NCI-H128 (cell line): ENCODE data around the gene GALNT10.
A peak's percentile ranks its signal among the peaks of the same experiment; 100 is the strongest.

Experiments used
- DNase-seq: peaks from one replicate; lab custom pipeline; 2025; ENCODE audit not compliant: unreplicated experiment; lab: John Stamatoyannopoulos, UW

GALNT10 gene

DNA sequence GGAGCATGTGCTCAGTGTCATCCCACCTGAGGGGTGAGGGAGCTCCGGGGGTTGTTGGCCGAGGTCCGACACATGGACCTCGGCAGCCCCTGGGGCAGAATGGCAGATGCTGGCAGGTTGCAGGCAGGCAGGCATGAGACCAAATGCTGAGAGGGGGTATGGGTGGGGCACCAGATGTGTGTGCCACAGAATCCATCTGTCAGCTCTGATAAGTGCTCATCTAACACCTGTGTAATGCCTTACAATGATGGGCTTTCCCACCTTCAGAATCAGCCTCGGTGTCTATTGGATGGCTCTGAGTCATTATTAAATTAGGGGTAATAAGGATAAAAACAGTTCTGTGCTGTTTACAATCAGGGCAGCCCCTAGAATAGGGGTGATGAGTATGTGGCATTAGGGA is 182.1 kb downstream of the GALNT10 start:
- DNase-seq, result no peak

GRCh38 chr5:154373326-154373725 is 182.8 kb downstream of the GALNT10 start:
- DNase-seq, result no peak

- no peak for DNase-seq
These were observed 183.2 kb downstream of the GALNT10 start for GRCh38 chr5:154373729-154374179.

GRCh38 chr5:154374264-154374663 is 183.7 kb downstream of the GALNT10 start:
- no peak for DNase-seq

DNA sequence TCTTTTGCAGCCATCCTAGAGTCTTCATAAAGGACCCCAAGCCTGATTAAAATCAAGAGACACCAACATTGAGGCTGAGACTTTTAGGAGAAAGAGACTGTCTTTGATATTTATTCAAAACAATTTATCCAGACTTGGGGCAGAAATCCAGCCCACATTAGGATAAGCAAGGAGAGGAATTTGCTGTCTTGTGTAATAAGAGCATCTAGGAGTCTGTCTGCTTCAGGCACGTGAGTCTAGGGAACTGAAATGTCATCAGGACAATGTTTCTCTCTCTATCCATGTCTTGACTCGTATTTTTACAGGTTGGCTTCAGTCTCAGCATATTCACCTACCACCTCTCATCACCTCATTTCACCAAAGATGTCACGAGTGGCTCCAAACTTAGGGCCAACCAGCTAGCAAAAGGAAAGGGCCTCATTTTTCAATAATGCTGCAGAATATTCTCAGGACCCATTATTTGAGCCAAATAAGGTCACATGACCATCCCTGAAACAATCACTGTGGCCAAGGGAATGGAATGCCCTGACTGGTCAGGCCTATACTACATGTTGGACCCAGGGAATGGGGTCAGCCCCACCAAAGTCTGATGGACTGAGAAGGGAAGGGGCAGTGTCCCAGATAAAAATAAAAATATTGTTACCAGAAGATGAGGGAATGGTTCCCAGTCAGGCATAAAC is 184.9 kb downstream of the GALNT10 start:
- no peak for DNase-seq

GRCh38 chr5:154376481-154376880 is 185.9 kb downstream of the GALNT10 start:
- no peak for DNase-seq

DNA sequence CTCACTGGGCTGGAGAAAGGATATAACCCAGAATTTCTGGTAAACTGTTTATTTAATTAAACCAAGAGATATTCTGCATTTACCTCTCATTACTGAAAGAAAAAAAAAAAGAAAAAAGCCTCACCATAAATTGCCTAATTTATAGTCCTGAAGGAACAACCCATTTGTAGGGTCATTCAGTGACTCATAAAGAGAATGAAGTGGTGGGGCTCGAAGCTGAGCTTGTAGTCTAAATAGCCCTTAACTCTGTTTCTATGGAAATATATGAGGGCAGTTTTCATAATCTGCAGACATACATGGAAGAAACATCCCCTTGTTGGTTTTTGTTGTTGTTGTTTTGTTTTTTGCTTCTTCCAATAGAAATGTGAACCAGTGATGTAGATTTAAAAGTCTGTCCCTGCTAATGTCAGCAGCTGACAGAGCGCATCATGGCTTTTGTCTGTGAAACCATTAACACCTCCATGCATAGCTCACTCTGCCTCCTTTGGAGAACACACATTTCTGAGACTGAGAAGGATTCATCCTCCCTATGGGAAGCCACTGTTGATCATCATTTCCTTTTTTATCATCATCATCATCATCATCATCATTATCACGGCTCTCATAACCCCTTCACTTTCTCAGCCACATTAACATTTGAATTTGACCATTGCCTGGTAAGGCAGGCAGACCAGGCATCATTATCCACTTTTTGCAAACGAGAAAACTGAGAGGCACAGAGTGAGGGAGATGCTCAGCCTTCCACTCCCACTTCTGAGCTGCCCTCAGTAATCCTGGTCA is 187.4 kb downstream of the GALNT10 start:
- no peak for DNase-seq

GRCh38 chr5:154380263-154380662 is 189.7 kb downstream of the GALNT10 start:
- no peak for DNase-seq

GRCh38 chr5:154384480-154385235 is 194.1 kb downstream of the GALNT10 start:
- DNase-seq, result peak; percentile 4

GRCh38 chr5:154385236-154385512 is 194.6 kb downstream of the GALNT10 start:
- DNase-seq, result no peak

GRCh38 chr5:154386952-154387629 is 196.6 kb downstream of the GALNT10 start:
- no peak for DNase-seq

- no peak for DNase-seq
These were observed 198.3 kb downstream of the GALNT10 start for GRCh38 chr5:154388842-154389241.

DNA sequence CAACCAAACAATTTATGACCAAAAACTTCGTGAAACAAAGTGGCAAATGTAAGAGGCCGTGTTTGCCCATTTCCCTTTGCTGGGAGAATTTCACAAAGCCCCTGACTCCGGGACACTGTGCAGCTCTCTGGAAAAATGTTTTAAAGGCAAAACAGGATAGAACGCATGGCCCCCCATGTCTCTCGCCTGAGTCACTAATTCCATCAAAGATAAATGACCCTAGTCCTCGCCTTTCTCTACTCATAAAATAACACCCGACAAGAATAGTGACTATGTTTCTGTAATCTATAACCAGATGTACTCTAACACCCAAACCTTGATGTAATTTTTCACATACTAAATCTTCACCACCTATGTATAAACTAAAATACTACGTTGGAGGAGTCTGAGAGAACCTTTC is 199.6 kb downstream of the GALNT10 start:
- no peak for DNase-seq

- no peak for DNase-seq
These were observed 200.3 kb downstream of the GALNT10 start for GRCh38 chr5:154390746-154391359.

- no peak for DNase-seq
These were observed 201.3 kb downstream of the GALNT10 start for GRCh38 chr5:154391788-154392187.

- DNase-seq, result no peak
These were observed 203.3 kb downstream of the GALNT10 start for GRCh38 chr5:154393850-154394249.

DNA sequence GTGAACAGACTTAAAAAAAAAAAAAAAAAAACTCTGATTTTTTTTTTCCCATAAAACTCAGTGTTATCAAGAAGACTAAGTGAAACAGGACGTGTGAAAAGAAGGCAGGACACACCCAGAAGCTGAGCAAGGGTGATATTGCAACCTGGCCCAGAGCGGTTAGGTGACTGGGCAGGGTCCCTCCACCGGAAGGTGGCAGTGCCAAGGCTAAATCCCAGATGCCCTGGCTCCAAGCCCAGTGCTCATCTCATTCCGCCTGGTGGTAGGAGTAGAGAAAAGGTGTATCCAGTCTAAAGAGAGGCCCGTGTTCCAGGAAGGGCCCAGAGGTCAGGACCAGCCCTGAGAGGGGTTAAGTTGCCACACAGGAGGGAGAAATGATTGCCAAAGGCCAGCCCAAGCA is 203.8 kb downstream of the GALNT10 start:
- DNase-seq, result no peak

DNA sequence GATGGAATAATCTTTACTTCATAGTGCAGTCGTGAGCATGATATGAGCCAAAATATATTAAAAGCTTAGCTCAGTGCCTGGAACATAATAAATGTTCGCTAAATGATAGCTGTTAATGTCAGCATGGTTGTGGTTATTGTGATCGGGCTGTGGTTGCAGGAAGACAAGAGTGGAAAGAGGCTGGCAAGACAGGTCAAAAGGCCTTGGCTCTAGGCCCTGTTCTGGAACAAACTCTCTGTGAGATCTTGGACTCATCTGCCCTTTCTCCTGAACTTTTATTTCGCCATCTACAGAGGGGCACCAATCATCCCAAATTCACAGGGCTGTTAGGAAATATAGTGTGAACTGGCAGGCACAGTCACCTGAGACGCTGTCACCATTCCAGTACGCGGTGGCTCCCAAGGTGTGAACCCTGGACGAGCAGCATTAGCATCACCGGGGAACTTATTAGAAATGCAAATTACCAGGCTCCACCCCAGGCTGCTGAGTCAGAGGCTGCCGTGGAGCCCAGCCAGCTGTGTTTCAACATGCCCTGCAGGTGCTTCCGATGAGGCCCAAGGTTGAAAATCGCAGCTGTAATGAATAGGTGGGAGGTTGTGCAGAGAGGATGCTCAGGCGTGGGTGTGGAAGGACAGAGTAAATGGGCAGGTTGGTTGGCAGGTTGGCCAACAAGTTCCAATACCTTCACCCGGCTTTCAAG is 205.0 kb downstream of the GALNT10 start:
- no peak for DNase-seq

DNA sequence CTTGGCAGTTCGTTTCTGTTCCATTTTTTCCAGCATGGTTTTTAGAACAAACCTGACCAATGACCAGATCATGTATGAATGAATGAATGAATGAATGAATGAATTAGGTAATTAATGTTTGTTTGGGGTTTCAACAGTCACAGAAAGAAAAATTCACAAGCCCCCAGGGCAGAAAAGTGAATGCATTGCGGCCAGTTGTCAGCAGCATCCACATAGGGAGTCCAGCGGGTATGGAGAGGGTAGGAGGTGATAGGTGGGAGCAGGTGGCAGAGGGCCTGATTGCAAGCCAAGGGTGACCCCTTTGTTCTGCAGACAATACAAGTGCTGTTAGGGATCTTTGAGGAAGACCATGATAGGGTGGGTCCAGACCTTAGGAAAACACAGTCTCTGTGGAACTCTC is 205.6 kb downstream of the GALNT10 start:
- no peak for DNase-seq

DNA sequence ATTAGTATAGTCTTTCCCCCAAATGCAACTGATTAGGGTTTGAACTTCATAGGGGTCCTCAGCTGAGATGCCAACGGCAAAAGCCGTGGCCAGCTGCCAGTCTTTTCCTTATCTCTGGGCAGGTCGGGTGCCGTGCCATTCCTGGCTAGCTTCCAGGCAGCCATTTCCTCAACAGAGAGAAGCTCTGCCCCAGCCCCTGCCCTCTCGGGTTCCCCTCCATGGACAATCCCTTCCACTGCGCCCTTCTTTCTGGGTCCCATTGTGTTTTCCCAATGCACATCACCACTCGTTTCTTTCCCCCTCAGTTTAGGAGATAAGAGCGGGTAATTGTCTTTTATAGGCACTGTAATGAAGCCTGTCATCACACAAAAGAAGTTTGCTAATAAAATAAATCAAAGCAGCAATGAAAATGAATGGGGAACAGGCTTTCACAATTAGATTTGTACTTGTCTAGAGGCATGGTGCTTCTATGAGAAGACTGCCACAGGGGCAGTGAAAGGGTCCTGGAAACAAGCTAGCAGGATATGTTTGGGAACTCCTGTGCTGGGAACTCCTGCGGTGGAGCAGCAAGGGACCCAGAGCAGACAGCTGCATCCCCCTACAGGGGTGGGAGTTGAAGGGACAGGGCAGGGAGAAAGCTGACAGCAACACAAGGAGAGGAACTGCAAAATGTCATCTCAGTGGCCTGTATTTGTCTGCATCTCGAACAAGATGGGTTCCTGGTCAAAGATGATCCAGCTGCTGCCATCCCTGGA is 207.3 kb downstream of the GALNT10 start:
- DNase-seq, result peak; percentile 13
